Muscle of arm (tissue), 12 donors: ENCODE measurements around the gene FABP2. TPM values are rescaled to one million over a fixed set of nuclear protein-coding genes. Genes with fewer than 3 reads are reported as not detected.
"Not testable (repeated sequence)": the region's sequence is repeated elsewhere in the genome, so short reads cannot be mapped to it uniquely, and the experiment has no call there.

Source experiments
- DNase-seq: peaks from one replicate; pipeline ENCODE4 v3.0.0-alpha.2; 2013
- polyA plus RNA-seq, 12 donors: library from polyadenylated mRNA; unstranded; fragments of 120-200 nt; gene quantifications; one replicate each; pipeline ENCODE4 v1.2.1, GENCODE V29; 2013; ENCODE audit not compliant: insufficient read length in 12 of 12

FABP2 gene
- polyA plus RNA-seq, 12 donors = 0.06 to 18.4 (median 0.12) TPM; not detected in 8

DNA sequence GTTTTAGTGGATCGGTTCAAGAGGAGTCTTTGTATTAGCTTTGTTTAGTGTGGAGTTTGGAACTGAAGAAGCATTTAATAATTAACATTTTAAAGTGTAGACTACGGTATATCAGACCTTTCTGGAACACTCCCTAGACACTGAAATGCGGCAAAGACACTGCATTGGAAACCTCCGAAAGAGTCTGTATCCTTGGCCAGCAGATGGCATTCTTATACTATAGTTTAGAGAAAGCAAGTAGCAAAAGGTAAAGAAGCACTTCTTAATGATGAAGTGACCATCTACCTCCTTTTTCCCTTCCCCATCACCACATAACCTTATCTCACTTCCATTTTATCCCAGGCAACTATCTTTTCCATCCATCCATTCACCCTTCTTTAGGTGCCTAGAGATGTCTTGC is 7.6 kb downstream of the FABP2 start:
- peak; percentile 28 for DNase-seq

DNA sequence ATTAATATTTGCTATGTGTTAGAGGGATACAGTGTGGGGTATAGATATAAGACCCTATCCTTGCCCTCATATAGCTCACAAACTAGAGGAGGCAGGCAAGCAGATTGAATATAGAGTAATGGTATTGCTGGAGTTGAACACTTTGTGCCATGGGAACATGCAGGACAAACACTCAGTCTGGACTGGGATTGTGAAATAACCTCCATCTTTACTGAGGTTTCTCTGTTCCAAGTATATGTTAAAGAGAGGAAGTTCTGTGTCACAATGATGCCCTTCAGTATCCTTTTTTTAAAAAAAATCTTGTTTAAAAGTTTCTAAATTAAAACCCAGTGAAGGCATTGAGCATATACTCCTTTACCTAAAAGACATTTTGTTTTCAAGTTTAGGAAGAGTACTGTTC is 8.7 kb downstream of the FABP2 start:
- DNase-seq = no peak

DNA sequence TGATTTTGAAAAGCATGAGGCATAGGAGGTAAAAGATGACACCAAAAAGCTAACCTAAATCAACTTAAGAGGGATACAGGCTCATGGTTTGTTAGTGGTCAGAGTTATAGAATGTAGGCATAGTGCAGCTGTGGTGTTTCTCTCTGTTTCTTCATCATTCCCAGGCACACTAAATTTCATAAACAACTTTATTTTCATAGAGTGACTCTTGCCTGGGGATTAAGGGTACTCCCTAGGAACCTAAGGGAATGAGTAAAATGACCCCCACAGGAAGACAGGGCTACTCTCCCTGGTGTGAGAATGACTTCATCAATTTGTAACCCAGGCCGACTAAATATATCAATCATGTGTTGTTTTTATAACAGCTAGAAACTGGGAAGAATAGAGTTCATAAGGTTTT is 11.1 kb downstream of the FABP2 start:
- no peak for DNase-seq

DNA sequence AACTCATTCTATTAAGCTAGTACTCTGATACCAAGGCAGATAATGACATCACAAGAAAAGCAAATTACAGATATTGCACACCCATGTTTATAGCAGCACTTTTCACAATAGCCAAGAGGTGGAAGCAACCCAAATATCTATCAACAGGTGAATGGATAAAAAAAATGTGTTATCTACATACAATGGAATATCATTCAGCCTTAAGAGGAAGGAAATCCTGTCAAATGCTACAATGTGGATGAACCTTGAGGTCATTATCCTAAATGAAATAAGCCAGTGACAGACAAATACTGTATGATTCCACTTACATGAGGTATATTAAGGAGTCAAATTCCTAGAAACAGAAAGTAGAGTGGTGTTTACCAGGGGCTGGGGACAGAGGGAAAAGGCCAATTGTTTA is 14.3 kb downstream of the FABP2 start:
- no peak for DNase-seq

DNA sequence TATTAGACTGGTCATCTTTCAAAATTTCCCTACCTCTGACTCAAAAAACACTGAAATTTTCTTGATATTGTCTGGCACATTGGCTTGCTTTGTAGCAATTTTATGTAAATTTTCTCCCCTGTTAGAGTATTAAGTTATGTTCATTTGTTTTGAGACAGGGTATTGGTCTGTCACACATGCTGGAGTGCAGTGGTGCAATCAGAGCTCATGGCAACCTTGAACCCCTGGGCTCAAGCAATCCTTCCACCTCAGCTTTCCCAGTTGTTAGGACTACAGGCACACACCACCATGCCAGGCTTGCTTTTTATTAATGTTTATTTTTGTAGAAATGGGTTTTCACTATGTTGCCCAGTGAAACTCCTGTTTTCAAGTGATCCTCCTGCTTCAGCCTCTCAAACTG is 17.5 kb downstream of the FABP2 start:
- DNase-seq = no peak

DNA sequence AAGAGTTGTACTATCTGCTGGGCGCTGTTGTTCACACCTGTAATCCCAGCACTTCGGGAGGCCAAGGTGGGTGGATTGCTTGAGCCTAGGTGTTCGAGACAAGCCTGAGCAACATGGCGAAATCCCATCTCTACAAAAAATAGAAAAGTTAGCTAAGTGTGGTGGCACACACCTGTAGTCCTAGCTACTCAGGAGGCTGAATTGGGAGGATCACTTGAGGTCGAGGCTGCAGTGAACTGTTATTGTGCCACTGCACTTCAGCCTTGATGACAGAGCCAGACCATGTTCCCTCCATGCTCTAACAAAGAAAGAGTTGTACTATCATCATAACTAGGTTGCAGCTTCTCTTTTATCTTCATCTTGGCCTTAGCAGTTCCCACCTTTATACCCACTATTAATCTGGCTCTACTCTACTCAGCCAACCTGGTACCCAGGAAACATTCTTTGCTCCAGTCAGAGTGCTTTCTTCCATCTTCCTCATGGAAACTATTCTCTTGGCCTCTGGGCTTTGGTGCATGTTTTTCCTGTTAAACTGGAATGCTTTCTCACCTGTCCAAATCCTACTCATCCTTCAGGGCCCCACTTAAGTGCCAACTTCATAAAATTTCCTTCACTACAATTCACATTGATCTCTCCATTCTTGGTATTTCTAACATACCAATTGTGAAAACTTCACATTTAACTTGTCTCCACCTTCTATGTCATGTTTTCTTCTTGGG is 18.2 kb downstream of the FABP2 start:
- DNase-seq = no peak

DNA sequence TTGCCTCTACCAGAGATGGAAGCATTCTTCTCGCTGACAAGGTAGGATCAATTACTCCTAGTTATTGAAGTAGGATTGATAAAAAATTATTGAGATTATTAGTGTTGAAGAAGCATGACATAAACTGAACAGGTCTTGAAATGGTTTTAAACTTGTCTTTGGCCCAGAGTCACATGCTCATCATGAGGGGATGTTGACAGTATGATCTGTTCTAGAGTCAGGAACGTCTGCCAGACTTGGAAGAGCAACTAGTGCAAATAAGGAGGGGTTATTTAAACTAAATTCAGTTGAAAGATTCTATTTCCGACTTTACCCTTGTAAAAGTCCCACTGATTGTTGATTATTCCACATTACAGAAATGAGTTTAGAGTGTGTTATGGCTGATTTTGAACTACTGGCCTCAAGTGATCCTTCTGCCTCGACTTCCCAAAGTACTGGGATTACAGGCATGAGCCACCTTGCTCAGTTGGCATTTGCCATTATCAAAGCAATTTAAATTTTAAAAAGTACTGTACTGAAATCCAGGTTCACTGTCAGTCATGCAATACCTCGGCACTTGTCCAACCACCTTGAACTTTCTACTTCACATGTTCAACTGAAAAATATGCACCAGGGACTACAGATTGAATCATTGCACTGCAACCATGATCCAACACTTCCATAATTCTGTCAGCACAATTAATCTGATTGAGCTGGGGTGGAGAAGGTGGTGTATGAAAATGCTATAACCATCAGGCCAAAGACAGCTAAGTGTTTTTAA is 19.7 kb downstream of the FABP2 start:
- no peak for DNase-seq

DNA sequence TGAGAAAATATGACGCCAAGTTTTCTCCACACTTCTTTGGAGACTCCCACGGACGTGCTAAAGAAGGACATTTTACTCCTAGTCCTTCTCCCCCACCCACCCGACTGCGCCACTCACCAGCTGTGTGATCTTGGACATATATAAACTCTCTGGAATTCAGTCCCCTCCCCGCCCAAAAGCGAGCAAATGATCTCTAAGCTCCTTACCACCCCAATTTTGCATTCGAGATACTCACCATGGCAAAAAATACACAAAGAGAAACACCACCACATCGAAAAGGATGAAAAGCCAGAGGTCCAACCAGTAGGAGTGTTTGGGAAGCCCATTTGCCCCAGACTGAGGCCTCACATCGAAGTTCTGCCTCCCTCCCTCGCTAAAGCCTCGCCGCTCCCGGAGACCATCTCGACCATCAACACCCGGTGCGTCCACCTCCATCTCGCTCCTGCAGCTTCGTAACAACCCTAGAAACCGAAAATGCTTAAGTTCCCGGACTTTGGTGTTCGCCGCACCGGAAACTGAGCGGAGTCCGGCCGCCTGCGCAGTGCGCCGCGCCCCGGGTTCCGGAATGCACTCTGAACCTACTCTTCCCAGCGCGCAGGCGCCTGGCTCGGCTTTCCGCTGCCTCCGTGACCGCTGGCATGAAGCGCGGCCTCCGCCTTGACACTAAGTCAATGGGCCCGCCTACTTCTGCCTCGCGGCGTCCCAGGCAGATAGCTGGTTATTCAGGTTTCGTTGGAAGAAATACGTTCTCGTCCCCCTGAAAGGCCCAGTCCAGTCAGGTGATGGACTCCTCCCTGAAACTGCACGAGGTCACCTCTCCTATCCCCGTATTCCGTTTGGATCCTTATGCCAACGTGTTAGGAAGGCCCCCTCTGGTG is 21.6 kb downstream of the FABP2 start:
- peak; percentile 91 for DNase-seq

DNA sequence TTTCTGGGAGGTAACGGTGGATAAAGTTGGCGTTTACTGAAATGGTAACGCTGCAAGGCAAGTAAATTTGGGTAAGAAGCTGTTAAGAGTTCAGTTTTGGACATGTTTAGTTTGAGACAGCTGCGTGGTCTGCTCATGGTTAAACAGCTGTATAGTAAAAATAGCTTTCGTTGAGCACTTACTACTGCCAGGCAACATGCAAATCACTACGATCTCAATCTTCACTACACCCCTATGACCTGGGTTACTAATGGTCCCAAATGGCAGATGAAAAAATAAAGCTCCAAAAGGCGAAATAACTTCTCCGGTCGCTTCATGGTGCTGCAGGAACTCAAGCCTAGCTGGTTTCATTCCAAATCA is 22.2 kb downstream of the FABP2 start:
- DNase-seq = no peak

DNA sequence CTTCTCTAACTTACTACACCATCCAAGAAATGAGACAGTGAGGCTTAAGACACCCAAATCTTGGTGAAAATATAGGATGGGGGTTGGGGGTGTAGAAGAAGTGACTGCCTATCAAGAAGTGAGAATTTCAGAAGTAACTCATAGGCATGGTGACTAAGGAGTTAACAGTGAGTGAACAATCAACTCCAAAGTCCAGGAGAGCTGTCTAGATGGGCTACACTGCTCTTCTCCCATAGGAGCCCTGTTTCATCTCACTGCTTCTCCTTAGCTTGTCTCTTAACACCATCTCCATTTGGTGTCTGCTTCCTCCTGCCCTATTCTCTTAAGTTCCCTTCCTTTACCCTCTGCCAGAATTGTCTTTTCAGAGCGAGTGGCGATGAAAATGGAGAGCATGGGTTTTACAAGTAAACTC is 22.7 kb downstream of the FABP2 start:
- DNase-seq = no peak

DNA sequence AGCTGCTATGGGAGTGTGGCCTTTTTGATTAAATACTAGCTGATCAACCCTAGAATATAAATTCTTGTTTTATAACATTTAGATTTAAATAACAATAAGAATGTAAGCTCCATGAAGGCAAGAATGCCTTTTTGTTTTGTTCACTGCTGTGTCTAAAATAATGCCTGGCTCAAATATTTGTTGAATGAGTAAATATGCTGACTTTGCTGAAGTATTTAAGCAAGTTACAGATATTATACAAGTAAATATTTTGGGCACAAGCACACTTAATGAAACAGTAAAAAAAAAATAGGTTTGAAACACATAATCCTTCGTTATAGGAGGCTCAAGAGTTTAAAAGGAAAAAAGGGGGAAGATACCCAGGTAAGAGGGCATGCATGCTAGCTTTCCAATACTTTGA is 24.1 kb downstream of the FABP2 start:
- DNase-seq = no peak

DNA sequence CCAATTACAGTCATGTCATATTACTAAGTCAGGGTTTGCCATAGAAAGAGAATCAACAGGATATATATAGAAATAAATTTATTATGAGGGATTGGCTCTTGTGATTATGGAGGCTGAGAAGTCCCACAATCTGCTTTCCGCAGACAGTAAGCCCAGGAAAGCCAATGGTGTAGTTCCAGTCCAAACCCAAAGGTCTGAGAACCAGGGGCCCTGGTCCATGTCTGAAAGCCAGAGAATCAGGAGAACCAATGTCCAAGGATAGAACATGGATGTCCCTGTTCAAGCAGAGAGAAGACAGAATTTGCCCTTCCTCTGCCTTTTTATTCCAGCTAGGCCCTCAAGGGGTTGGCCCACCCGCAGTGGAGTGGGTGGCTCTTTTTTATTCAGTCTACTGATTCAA is 25.6 kb downstream of the FABP2 start:
- DNase-seq = no peak

DNA sequence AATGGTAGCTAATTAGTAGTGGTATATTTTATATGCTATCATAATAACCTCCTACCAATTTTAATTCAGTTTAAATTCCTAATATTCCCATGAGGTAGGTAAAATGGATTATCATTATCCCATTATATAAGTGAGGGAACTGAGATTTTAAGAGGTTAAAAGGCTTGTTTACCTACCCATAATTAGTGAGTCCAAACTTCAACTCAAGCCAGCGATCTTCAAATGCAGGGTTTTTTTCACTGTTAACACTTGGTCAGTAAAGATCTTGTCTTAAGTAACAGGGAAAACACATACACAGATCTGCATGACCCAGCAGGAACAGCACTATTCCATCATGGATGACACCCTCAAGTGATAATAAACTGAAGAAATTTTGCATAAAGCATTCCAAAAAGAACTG is 31.3 kb downstream of the FABP2 start:
- DNase-seq = no peak

DNA sequence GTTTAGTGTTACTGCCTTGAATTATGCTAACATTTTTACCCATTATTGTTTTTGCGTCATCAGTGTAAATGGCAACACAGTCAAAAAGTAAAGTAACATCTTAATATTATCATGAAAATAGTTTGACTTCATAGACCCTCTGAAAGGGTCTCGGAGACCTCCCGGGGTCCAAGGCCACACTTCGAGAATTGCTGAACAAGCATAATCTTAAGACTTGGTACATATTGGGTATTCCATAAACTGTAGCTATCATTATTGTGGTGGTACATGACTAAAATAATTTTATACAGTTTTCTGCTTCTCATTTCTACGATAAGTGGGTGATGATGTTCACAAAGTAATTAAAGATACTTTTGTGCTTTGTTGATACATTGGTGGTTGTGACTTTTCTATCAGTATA is 32.6 kb downstream of the FABP2 start:
- no peak for DNase-seq

DNA sequence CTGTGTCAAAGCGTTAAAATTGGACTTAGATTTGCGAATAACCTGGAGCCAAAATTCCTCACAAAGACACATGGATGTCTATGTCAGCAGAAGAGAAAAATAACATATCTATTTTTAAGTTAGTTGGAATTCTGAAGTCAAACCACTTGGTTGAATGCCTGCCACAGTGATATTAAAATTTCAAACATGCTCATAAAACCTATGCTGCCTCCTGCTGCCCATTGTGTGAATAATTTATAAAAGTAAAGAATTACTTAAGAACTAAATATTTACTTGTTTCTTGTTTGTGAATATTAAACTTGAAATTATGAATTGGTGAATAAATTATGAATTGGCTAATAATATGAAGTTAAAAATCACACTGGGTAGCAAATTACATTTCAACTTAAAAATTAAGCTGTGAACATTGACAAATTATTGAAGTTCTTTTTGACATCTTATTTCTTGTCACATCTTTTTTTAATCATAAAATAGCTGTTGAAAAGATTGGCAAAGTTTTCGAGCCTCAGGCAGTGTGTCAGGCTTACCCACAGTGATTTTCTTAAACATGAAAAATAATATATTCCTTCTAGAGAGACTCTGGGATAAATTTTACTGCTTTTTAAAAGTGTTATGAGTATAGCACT is 35.4 kb downstream of the FABP2 start:
- DNase-seq = peak; percentile 57

DNA sequence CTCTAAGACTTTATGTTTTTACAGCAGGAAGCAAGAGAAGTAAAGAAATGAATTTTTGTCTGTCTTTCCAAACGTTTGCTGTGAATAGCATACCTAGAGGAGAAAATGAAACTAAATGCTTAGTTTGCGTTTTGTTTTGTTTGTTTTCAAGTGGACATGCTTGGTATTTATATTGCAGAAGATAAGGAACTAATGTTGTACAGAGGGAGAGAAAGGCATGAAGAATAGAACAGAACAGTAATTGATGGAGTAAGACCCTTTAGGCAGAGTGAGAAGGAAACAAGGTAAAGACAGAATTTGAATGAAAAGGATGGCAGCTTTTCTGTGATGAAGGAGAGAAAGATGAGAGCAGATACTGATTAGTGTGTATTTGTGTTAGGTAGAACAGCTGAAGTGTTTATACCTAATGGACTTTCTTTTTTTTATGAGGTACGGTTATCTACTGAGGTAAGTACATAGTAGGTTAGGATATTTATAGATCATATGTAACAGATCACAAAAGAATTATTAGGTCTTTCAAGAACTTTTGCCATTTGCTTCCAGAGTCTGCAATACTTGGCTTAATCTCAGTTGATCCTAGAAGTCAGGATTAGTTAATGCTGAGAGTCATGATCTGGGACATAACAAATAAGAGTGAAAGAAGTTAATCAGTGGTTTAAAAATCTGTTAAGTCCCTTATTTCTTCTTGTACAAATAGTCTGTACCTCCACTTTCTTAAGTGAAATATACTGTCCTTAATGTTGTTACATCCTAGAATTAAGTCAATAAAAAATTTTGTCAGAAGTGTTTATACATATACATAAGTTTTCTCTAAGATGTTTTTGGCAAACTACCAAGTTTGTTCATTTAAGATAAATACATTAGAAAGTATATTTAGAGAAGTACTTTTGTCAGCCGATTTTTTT is 36.8 kb downstream of the FABP2 start:
- no peak for DNase-seq

DNA sequence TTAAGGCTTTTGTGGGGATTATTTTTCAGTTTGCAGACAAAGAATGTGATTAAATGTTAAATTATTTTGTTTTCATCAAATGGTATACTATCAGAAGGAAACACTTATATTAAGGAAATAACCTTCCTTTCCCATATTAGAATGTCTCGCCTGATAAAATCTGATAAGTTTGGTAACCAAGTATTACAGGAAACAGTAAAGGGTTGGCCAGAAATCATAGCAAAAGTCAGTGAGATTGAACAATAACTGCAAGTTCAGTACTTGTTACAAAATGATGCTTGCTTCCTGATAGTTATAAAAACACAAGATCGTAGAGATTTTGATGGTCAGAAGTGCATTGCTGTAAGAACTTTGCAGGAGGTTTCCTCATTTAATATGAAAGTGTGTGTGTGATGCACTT is 40.5 kb downstream of the FABP2 start:
- no peak for DNase-seq

DNA sequence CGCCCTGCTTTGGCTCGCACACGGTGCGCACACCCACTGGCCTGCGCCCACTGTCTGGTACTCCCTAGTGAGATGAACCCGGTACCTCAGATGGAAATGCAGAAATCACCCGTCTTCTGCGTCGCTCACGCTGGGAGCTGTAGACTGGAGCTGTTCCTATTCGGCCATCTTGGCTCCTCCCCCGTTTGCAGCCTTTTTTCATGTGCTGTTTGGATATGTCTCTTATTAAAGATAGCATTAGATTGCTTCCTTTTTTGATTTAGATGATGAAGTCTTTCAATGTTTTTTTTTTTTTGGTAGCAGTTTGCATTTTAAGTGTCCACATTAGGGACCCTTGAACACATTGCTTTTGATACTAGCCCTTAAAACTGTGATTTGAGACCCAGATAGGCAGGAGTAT is 42.0 kb downstream of the FABP2 start:
- not testable (repeated sequence) for DNase-seq

DNA sequence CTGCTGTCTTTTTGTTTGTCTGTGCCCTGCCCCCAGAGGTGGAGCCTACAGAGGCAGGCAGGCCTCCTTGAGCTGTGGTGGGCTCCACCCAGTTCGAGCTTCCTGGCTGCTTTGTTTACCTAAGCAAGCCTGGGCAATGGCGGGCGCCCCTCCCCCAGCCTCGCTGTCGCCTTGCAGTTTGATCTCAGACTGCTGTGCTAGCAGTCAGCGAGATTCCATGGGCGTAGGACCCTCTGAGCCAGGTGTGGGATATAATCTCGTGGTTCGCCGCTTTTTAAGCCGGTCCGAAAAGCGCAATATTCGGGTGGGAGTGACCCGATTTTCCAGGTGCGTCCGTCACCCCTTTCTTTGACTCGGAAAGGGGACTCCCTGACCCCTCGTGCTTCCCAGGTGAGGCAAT is 42.4 kb downstream of the FABP2 start:
- DNase-seq = not testable (repeated sequence)

DNA sequence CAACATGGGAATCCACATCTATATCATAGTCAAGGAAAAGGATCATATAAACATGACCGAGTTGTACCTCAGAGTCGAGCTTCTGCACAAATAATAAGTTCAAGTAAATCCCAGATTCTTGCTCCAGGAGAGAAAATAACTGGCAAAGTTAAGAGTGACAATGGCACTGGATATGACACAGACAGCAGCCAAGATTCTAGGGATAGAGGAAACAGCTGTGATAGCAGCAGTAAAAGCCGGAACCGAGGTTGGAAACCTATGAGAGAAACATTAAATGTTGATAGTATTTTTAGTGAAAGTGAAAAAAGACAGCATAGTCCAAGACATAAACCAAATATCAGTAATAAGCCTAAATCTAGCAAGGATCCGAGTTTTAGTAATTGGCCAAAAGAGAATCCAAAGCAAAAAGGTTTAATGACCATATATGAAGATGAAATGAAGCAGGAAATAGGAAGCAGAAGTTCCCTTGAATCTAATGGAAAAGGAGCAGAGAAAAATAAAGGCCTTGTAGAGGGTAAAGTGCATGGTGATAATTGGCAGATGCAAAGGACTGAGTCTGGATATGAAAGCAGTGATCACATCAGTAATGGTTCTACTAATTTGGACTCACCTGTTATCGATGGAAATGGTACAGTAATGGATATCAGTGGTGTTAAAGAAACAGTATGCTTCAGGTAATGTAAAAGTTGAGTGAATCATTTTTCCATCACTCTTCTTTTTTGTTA is 50.4 kb downstream of the FABP2 start:
- no peak for DNase-seq
